ENCODE measurements around the gene UBR3. TPM values are rescaled to one million over a fixed set of nuclear protein-coding genes. Genes with fewer than 3 reads are reported as not detected.

UBR3 gene
- total RNA-seq, 1 donor from 2014 or later: 34.4 TPM

GRCh38 chr2:170047331-170048065 lies 220.2 kb downstream of the UBR3 start:
- H3K9me3 Mint-ChIP-seq: no peaks in the 10 kb centered on the region
- H3K27me3 Mint-ChIP-seq: no peaks in the 10 kb centered on the region
- H3K36me3 Mint-ChIP-seq: peaks cover 7% of the 10 kb centered on the region
- no peak overlapping the region for H3K4me3 Mint-ChIP-seq
- no peak overlapping the region for H3K27ac Mint-ChIP-seq
- no peak for TF ChIP-seq CTCF (conservative IDR thresholded peaks at IDR 0.05)
- DNase-seq (ENCODE audit: extremely low spot score, unreplicated experiment): no peak
- no peaks in the 10 kb centered on the region for H3K4me1 Mint-ChIP-seq (ENCODE audit: unreplicated experiment)

- H3K27ac Mint-ChIP-seq: no peak overlapping the region
- H3K4me1 Mint-ChIP-seq (ENCODE audit: unreplicated experiment): no peaks in the 10 kb centered on the region
- no peak overlapping the region for H3K4me3 Mint-ChIP-seq
- H3K27me3 Mint-ChIP-seq: no peaks in the 10 kb centered on the region
- no peak for DNase-seq (ENCODE audit: extremely low spot score, unreplicated experiment)
- no peaks in the 10 kb centered on the region for H3K9me3 Mint-ChIP-seq
- peaks cover 9% of the 10 kb centered on the region for H3K36me3 Mint-ChIP-seq
- TF ChIP-seq CTCF (conservative IDR thresholded peaks at IDR 0.05): no peak
Measured at GRCh38 chr2:170052151-170052550, 224.9 kb downstream of the UBR3 start.

DNA sequence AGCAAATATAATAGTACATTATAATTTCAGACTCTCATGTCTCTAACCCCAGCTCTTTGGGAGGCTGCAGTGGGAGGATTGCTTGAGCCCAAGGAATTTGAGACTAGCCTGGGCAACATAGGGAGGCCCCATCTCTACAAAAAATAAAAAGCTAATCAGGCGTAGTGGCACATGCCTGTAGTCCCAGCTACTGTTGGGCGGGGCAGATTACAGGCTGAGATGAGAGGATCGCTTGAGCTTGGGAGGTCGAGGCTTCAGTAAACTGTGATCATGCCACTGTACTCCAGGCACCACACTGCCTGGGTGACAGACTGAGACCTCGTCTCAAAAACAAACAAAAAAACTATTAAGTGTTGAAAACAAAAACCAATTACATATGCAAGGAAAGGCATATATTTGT lies 227.7 kb downstream of the UBR3 start:
- Mint-ChIP-seq H3K27ac (no peak overlapping the region), H3K27me3 (no peaks in the 10 kb centered on the region), H3K4me1 (ENCODE audit: unreplicated experiment) (no peaks in the 10 kb centered on the region), H3K4me3 (no peak overlapping the region), H3K9me3 (no peaks in the 10 kb centered on the region), H3K36me3 (peaks cover 13% of the 10 kb centered on the region)
- DNase-seq (ENCODE audit: extremely low spot score, unreplicated experiment): no peak
- no peak for TF ChIP-seq CTCF (conservative IDR thresholded peaks at IDR 0.05)

DNA sequence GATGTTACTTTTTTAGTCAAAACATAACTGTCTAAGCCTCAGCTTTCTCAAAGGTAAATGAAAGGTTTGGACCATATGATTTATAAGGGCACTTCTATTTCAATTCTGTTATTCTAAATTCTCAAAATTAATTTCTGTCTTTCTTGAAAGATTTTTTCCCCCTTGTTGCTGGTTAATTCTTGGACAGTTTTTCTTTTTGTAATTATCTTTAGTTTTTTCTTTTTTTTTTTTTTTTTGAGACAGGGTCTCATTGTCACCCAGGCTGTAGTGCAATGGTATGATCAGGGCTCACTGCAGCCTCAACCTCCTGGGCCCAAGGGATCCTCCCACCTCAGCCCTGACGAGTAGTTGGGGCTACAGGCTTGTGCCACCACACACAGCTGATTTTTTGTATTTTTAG lies 229.6 kb downstream of the UBR3 start:
- H3K4me1 Mint-ChIP-seq (ENCODE audit: unreplicated experiment): no peaks in the 10 kb centered on the region
- TF ChIP-seq CTCF (conservative IDR thresholded peaks at IDR 0.05): no peak
- peaks cover 13% of the 10 kb centered on the region for H3K36me3 Mint-ChIP-seq
- no peaks in the 10 kb centered on the region for H3K9me3 Mint-ChIP-seq
- H3K4me3 Mint-ChIP-seq: no peak overlapping the region
- DNase-seq (ENCODE audit: extremely low spot score, unreplicated experiment): no peak
- no peaks in the 10 kb centered on the region for H3K27me3 Mint-ChIP-seq
- no peak overlapping the region for H3K27ac Mint-ChIP-seq

DNA sequence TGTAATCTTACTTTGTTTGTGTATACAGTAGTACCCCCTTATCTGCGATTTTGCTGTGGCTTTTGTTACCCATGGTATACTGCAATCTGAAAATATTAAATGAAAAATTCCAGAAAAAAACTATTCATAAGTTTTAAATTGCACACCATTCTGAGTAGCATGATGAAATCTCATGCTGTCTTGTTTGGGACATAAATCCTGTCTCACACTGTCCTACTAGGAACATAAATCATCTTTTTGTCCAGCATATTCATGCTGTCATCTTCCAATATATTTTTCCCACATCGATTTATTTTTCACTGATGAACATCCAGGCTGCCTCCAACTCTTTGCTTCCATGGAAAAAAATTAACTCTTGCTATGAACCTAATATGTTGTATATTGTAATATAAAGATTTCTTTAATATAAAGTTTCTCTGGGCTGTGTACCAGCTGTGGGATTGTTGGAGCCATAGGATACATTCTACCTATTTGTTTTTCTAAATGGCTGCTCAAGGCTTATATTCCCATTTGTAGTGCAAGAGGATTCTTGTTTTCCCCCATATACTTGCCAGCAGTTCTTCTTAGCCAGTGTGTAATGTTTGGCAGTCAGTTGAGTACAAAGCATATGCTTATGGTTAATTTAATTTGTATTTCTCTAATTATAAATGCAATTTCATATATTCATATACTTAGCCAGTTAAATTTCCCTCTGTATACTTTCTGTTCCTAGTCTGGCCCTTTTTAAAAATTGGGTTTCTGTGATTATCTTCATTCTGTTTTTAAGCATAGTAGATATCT lies 236.4 kb downstream of the UBR3 start:
- no peak for TF ChIP-seq CTCF (conservative IDR thresholded peaks at IDR 0.05)

More for the DNA sequence above, 236.4 kb downstream of the UBR3 start:
- Mint-ChIP-seq H3K36me3 (peaks cover 14% of the 10 kb centered on the region), H3K4me1 (ENCODE audit: unreplicated experiment) (no peaks in the 10 kb centered on the region), H3K27ac (no peak overlapping the region), H3K4me3 (no peak overlapping the region), H3K27me3 (no peaks in the 10 kb centered on the region), H3K9me3 (no peaks in the 10 kb centered on the region)
- DNase-seq (ENCODE audit: extremely low spot score, unreplicated experiment): no peak

All from type B pancreatic cell (in vitro differentiated cells).